ENCODE results near the gene MTA1. TPM values are rescaled to one million over a fixed set of nuclear protein-coding genes. Genes with fewer than 3 reads are reported as not detected.

Gene MTA1
- polyA plus RNA-seq, 1 of the 3 experiments (the other 2 are of a cell fraction): 96.3 TPM

GRCh38 chr14:105483300-105484068 lies 63.9 kb downstream of the MTA1 start:
- H3K27ac ChIP-seq (ENCODE audit: low read depth in 2 of 2, low read length in 1 of 2): peak overlapping the region; percentile 98 to 100
- H3K36me3 ChIP-seq (replicated peaks in 1 of 2; ENCODE audit: control insufficient read depth in 1 of 2, insufficient read depth in 2 of 2, low read length in 1 of 2): peaks cover 0 to 2% of the 10 kb centered on the region in 2 experiments
- POLR2A ChIA-PET: no interaction called here
- H3K9me3 ChIP-seq: no peaks in the 10 kb centered on the region
- TF ChIP-seq ELF1 (IDR thresholded peaks at IDR 0.05) (no peak), RAD21 (IDR thresholded peaks at IDR 0.05; ENCODE audit: low read length) (no peak), RFX5 (IDR thresholded peaks at IDR 0.05; ENCODE audit: low read length) (no peak), MEF2A (IDR thresholded peaks at IDR 0.05; ENCODE audit: borderline replicate concordance, low read depth) (no peak), TCF12 (IDR thresholded peaks at IDR 0.05) (no peak), ZBTB33 (IDR thresholded peaks at IDR 0.05; ENCODE audit: borderline replicate concordance, low read depth) (no peak), GABPA (IDR thresholded peaks at IDR 0.05; ENCODE audit: low read depth) (no peak), CTCF (IDR thresholded peaks at IDR 0.05) (no peak), NFIC (IDR thresholded peaks at IDR 0.05; ENCODE audit: borderline replicate concordance) (no peak), FOXJ3 (CRISPR knock-in tag; IDR thresholded peaks at IDR 0.05) (no peak), USF2 (IDR thresholded peaks at IDR 0.05; ENCODE audit: borderline replicate concordance, low read depth, low read length) (no peak), RCOR1 (IDR thresholded peaks at IDR 0.05; ENCODE audit: low read length) (no peak)
- 80% methylated on average over 1 of the region's 18 CpGs for WGBS (ENCODE audit: low lambda C conversion rate)
- H3K9ac ChIP-seq: peak overlapping the region; percentile 92; the same call in 1 of the 2 replicates
- CTCF ChIA-PET: interaction anchor here (0.6 to 7.2 kb wide), 7 partner anchors 13 to 118 kb away, joined by 3 to 137 read pairs (median 7); no protein-coding TSS in a partner anchor
- H3K79me2 ChIP-seq (ENCODE audit: insufficient read depth): no peaks in the 10 kb centered on the region
- H3K4me1 ChIP-seq (ENCODE audit: control insufficient read depth in 1 of 2, insufficient read depth in 2 of 2, low read depth in 1 of 2, low read length in 1 of 2): peaks cover 31 to 70% of the 10 kb centered on the region in 2 experiments; a peak in 3 of 4 replicates
- no peaks in the 10 kb centered on the region for H3K27me3 ChIP-seq (ENCODE audit: insufficient read depth)
- H3F3A ChIP-seq (replicated peaks; ENCODE audit: insufficient read depth): peaks cover 27% of the 10 kb centered on the region
- H3K4me3 ChIP-seq (ENCODE audit: low read depth in 2 of 2, low read length in 1 of 2): no peak overlapping the region
- H2AFZ ChIP-seq (ENCODE audit: low read depth): no peak overlapping the region
- no peak overlapping the region for H3K4me2 ChIP-seq
- H3K9me2 ChIP-seq: no peaks in the 10 kb centered on the region
- no peak for DNase-seq
- H4K20me1 ChIP-seq (ENCODE audit: insufficient read depth): no peaks in the 10 kb centered on the region
